ENCODE results near the gene APBB1.

APBB1 gene

DNA sequence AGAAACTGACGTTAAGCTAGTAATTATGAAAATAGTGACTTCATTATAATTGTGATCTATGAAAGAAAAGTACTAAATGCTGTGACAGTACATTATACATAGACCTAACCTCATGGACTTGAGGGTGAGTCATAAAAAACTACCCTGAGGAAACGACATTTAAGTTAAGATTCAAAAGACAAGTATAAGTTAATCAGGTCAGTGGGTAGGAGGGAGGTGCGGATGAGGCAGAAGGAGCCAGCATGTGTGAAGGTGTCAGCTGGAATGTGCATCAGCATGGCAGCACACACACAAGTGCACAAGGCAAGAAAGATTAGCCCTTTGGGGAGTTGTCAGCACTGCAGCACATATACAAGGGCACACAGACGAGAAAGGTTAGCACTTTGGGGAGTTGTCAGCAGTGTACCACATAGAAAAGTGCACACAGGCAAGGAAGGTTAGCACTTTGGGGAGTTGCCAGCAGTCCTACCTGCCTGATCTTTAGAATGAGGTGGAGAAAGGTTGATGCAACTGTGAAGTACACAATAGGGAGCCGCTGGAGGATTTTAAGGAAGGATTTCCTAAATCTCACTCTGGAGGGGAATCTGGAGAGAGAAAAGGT, 67.0 kb downstream of the APBB1 start:
- no peak for DNase-seq (ENCODE audit: low read depth)

DNA sequence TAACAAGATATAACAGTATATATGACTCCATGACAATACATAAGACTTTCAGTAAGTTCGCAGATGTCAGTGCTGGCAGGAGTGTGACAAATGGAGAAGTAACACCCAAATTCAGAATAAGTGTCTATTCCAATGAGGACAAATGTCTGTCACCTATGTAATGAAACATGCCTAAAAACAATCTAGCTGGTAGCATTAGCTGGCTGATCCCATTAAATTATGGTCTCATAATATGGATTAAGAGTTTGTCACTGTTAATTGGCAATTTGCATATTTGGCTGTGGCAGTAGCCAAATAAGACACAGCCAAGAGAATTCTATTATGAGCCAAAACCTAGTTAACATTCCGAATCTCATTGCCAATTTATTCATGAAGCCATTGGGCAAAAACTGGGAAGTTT, 68.4 kb downstream of the APBB1 start:
- DNase-seq (ENCODE audit: low read depth): no peak

DNA sequence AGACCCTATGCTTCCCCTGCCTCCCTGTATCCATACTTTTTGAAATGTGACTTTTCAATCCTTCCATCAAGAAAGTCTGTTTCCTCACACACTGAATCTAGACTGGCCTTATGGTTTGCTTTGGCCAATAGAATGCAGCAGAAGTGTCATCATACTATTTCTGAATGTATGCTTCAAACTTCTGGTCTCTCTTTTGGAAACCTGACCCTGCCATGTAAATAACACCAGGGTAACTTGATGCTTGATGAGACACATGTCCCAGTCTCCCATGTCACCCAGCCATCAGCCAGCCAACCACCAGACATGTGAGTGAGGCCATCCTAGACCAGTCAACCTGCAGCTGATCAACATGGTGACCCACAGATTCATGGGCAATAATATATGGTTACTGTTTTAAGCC, 68.9 kb downstream of the APBB1 start:
- no peak for DNase-seq (ENCODE audit: low read depth)

DNA sequence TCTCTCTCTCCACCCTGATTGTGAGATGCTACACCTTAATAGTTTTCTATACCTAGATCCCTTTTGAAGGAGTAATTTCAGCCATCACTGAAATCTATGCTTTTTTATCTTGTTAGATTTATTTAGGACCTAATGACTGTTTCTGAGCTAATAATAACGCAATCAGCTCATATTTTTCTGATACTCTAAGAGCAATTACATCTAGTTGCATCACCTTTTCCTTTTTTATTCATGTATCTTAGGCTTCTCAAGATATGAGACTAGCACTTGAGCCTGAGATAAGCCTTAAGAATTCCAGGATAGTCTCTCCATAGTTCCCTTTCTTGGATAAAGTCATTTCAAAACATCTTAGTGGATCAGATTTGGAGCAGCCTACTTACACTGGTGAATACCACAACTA, 73.5 kb downstream of the APBB1 start:
- DNase-seq (ENCODE audit: low read depth): no peak

Data from GM04504 (cell line).